Activated CD4-positive, alpha-beta T cell treated with anti-CD3 and anti-CD28 coated beads, Interleukin-2, amount 50 U/mL, for 24 hours (primary cell): ENCODE results near the gene TTC5.
A peak's percentile ranks its signal among the peaks of the same experiment; 100 is the strongest.
"Not testable (repeated sequence)": the region's sequence is repeated elsewhere in the genome, so short reads cannot be mapped to it uniquely, and the experiment has no call there.

Experiments
- DNase-seq, 2 donors: peaks; one replicate each; pipeline ENCODE4 v3.0.0-alpha.2; 2020; ENCODE audit warnings: low read depth in 1 of 2, low spot score in 1 of 2

Gene TTC5, protein sequence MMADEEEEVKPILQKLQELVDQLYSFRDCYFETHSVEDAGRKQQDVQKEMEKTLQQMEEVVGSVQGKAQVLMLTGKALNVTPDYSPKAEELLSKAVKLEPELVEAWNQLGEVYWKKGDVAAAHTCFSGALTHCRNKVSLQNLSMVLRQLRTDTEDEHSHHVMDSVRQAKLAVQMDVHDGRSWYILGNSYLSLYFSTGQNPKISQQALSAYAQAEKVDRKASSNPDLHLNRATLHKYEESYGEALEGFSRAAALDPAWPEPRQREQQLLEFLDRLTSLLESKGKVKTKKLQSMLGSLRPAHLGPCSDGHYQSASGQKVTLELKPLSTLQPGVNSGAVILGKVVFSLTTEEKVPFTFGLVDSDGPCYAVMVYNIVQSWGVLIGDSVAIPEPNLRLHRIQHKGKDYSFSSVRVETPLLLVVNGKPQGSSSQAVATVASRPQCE

DNA sequence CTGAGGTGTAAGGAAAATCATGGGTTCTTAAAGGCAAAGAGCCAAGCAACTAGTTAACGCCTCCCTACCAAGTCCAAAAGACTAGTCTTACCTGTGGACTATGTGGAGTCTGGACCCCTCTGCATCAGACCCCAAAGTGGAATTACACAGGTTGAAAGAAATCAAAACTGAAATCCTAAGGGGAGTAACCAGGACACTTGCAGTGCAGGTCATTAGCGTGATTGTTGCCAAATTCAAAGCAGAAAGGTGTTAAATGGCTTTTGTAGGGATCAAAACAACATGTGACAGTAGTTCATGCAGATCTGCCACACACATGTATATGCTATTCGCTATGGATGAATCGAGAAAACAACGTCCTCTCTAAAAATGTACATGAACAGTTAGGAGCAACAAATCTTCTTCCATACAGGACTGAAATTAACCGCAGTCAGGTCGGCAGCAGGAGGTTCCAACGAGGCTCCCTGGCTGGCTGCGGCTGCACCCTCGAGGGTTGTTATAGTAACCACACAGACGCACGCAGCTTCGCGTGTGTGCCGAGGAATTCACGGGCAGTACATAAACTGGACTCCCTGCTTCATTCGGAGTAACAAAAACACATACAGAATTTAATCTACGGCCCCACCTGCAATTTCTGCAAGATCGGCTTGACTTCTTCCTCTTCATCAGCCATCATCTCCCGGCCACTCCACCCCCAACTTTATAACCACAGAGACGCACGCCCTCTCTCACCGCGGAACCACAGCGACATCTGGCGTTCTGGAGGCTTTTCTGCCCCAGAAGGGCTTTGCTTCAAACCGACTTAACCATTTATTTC lies at the start of gene TTC5:
TTC5 (minus strand) TSS at position 687 of the 814 bp plus-strand sequence; CDS start at position 673, 14 bp downstream.
- peak; percentile 87 for DNase-seq

DNA sequence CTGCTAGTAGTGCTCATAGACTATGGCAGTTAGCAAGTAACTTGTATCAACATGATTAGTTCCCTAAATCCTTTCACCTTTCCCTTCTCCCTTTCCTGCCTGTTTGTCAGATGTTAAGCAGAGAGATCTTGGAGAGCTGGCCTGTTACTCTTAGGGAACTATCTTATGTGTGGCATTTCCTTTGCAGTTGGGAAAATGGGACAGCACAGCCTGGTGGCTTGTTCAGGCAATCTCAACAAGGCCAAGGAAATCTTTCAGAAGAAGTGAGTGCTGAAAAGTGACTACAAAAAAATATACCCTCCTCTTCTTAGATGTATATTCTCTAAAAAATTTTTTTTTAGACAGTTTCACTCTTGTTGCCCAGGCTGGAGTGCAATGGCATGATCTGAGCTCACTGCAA lies 45.1 kb upstream of the TTC5 start:
- no peak for DNase-seq

DNA sequence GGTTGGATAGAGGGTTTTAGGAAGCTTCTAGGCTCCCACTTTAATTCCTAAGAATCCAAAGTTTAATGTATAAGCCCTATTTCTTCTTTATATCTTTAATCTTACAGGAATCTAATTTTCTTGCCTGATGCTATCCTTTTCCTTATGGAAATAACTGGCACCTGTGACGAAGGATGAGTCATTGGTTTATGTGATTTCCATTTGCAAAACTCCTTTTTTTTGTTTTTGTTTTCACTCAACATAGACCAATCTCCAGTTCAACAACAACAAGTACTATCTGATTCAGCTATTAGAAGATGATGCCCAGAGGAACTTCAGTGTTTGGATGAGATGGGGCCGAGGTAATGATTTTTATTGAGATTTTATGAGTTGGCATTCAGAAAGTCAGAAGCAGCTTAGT lies 44.5 kb upstream of the TTC5 start:
- DNase-seq: no peak

DNA sequence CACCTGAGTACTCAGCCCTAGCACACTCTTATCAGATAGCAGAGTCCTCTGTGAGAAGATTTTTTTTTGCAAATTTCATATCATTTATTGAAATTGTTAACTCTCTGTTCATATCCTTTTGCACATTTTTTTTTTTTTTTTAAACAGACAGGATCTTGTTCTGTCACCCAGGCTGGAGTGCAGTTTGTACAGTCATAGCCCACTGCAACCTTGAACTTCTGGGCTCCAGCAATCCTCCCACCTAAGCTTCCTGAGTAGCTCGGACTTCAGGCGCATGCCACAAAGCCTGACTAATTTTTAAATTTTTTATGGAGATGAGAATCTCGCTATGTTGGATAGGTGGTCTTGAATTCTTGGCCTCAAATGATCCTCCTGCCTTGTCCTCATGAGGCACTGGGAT lies 42.0 kb upstream of the TTC5 start:
- no peak for DNase-seq

DNA sequence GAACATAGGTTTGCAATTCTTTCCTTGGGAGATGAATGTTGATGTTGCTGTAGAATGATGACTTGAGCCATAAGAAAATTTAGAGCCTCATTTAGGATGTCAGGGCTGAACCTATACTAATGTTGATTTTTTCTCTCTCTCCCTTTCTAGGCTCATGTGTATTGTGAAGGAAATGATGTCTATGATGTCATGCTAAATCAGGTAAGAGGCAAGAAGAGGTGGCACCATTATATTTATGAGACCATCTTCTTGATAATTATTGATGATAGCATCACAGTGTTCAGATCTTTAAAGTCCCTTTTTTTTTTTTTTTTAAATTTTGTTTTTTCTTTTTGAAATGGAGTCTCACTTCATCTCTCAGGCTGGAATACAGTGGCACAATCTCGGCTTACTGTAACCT lies 41.0 kb upstream of the TTC5 start:
- no peak for DNase-seq

DNA sequence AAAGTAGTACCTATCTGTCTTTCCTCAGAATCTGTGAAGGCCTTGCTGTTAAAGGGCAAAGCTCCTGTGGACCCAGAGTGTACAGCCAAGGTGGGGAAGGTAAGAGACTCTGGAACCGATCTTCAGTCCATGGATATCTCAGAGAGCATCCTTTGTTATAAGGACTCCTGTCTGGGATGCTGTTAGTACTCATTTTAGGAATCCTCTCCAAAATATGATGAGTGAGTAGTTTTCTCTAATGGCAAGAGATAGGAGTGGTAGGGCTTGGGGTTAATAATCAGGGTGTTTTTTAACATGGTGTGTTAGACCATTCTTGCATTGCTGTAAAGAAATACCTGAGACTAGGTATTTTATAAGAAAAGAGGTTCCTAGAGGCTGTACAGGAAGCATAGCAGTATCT lies 39.6 kb upstream of the TTC5 start:
- DNase-seq: no peak

DNA sequence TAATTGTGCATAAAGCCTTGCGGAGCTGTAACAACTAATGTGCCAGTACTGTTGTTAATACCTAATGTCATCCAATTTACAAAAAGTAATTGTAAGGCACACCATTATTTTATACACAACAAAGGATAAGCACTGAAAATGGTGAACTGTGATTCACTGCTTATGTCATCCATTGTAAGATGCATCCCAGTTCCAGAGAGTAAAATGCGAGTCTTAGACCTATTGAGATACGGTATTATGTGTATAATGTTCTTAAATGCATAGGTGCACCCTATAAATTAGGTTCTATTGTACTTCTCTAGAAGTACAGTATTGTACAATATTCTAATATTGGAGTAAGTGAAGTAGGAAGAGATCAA lies 38.1 kb upstream of the TTC5 start:
- no peak for DNase-seq

DNA sequence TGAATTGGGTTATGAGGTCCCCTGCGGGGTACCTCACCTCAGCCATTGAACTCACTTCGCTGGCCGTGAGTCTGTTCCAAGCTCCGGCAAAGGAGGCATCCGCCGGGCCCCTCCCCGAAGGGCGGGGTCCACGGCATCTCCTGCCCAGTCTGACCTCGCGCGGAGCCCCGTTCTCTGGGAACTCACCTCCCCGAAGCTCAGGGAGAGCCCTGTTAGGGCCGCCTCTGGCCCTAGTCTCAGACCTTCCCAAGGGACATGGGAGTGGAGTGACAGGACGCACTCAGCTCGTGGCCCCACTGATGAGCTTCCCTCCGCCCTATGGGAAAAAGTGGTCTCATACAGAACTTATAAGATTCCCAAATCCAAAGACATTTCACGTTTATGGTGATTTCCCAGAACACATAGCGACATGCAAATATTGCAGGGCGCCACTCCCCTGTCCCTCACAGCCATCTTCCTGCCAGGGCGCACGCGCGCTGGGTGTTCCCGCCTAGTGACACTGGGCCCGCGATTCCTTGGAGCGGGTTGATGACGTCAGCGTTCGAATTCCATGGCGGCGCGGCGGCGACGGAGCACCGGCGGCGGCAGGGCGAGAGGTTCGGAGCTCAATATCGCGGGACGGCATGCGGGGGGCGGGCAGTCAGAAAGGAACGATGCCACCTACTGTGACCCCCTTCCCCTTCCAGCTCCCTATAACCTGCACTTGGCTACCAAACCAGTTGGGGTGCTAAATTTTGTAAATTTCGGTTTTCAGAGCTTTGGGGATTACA lies 37.5 kb upstream of the TTC5 start, which contains the start of gene PARP2:
PARP2 (plus strand) TSS at position 544 of the 770 bp plus-strand sequence; CDS start at position 551, 7 bp downstream.
- peak; percentile 85 to 94 for DNase-seq

DNA sequence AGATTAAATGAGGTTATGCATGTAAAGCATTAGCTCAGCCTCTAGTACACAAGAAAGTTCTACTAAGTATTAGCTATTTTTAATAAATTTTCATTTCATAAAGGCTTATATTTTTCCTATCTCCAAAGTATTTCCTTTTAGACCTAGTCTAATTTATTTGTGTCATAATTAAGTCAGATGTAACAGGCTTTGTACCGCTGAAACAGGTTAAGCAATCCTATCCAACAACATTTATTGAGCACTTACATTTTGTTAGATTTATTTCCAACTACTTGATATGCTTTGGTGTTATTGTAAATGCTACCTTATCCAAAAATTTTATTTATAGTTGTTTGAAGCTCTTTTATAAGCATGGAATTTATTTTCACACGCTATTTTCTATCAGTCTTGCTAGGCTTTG lies 35.9 kb upstream of the TTC5 start:
- no peak for DNase-seq

DNA sequence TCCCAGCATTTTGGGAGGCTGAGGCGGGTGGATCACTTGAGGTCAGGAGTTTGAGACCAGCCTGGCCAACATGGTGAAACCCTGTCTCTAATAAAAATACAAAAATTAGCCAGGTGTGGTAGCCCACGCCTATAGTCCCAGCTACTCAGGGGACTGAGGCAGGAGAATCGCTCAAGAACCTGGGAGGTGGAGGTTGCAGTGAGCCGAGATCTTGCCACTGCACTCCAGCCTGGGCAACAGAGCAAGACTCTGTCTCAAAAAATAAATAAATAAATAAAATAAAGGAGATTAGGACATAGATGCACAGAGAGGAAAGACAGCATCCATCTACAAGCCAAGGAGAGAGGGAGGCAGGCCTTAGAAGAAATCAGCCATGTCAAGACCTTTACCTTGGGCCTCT lies 35.3 kb upstream of the TTC5 start:
- DNase-seq: not testable (repeated sequence)

DNA sequence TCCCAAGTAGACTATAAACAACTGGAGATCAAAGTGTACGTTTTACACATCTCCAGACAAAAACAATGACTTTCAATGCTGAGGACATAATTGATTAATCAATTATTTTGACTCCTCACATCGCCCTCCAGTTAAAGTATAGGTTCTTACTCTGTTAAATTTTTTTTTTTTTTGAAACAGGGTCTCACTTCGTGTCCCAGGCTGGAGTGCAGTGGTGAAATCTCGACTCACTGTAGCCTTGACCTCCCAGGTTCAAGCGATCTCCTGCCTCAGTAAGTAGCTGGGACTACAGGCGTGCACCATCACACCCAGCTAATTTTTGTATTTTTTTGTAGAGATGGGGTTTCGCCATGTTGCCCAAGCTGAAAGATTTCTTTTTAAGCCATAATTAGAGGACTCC lies 28.3 kb upstream of the TTC5 start:
- no peak for DNase-seq

DNA sequence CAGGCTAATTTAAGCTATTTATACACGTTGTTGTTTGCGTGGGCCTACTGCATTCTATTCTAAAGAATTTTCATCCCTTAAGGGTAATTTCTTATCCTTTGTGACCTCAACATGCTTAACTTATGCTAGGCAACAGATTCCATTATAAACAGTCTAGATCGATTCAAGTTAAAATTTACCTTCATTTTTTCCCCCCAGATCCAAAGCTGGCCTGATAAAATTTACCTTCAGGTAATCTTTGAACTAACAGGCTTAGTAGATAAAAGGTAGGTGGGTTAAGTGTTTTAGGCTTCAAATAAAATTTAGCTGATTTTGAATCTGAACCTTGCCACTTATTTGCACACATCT lies 27.7 kb upstream of the TTC5 start:
- no peak for DNase-seq

DNA sequence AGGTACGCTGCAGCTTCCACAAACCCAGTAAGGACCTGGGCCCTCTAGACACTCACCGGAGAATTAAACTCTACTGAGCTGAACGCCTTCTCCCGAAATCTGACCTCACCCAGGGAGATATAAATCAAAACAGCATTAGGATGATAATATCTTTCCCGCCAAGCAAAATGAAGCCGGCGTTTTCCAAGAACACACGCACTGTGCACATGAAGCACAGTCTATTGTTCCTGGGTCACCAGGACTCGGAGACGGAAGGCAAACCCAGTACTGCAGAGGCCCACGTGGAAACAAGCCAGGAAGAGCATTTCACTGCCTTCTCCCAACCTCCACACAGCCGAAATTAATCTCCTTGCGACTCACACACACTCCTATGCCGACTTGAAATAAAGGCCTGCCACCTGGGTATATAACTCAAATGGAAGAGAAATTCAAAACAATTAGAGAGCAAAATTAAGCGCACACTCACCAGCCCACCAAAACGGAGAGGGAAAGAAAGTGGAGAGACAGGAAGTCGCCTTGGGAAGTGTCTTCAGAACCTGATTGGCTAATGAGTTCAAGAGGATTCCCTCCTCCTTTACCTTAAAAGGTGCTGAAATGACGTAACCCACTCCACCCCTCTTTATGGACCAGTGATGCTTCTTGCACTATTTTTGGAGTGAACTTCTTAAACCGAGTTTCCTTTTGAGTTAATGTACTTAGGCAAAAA lies 27.2 kb upstream of the TTC5 start, which contains the start of gene CCNB1IP1:
CCNB1IP1 (minus strand) TSS at position 492 of the 706 bp plus-strand sequence. CDS start 16,756 bp downstream, outside the sequence.
- DNase-seq: peak; percentile 14 to 62

DNA sequence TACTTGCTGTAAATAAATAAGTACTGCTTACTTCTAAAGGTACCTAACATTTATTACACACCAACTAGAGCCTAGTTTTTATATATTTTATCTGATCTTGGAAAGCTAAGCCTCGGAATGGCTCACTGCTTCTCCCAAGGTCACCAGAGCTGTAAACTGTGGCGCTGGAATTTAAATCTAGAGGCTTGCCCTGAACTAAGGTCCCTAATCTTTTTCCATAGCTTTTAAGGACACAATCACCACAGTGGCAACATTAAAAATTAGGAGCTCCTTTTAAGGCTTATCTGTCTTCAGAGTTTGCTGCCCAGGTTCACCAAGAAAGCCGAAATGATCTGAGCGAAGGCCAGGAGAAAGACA lies 26.7 kb upstream of the TTC5 start:
- DNase-seq: no peak

DNA sequence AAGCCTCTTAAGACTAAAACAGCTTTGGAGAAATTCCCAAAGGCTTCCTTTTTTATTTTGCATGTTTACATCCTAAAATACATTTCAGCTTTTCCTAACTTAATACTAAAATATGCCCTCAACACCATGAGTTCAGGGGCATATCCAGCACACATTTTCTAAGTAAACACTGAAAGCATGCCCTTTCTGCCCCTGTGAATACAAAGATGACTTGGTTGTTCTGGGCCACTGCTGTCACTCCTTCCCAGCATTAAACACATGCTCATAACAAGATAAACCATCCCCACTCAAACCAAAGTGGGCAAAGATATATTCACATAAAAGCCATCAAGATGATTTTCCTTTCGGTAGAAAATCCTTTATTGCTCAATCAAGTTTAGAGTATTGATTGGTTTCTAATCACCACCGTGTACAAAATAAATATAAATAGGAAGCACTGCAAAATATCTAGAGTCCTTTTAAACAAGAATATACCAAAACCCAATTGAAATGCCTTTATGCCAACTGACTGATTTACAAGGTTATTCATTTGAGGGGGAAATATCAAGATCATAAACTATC lies 25.4 kb upstream of the TTC5 start:
- DNase-seq: no peak

DNA sequence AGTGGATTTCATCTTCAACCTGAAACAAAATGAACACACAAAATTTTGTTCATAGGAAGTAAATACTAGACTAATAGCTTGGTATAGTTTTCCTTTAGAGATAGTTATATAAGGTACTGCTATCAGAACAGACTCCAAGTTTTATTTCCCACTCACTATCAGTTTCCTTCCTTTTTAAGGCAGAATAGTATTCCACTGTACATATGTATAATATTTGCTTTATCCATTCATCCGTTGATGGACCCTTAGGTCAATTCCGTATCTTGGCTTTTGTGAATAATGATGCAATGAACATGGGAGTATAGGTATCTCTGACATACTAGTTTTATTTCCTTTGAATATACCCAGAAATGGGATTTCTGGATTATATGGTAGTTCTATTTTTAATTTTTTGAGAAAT lies 23.6 kb upstream of the TTC5 start:
- no peak for DNase-seq

DNA sequence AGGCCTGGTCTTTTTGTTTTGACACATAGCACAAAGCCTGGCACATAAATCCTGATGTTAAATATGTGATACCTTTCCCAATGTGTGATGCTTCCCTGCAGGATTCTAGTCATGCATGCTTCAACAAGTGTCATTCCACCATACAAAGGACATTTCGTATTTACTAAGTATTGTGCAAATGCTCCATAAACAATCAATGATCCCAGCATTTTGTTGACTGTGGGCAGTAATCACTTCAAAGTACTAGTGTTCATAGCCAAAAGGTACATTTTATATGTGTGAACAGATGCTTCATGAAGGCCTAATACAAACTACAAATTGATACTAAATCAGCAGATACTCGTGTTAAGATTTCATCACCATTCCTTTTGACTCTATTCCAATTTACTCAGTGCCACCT lies 23.0 kb upstream of the TTC5 start:
- DNase-seq: no peak

DNA sequence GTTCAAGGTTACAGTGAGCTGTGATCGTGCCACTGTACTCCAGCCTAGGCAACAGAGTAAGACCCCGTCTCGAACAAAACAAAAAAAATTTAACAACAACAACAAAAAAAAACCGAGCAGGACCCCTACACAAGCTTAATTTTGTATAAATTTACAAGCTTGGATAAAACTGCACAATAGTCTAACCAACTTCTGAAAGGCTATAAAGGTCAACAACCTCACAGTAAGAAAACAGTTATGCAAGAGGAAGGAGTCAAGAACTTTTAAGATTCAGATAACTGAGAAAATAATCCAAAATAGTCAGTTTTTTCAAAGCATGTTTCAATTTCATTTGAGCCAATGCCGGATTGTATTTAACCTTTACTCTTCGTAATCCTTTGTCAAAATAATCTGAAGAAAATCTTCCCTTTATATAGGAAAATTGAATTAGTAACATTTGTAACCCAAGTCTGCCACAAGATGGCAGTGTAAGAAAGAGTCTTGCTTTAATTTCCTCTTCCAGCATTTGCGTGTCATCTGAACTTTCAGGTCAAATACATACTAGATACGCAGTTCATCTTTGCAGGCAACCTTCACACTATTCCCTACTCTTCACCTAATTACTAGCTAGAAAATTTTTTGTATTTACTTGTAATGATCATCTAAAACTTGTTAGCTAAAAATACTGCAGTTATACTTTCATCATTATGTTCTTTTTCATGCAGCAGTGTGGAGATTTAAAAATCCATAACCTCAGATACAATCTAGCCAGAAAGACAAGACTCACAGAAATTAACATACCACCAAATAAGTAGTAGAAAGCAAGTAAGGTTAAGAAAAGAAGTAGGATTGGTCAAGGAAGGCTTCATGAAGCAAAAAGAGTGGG lies 21.5 kb upstream of the TTC5 start:
- peak in 1 of 2 donors; percentile 43 for DNase-seq

DNA sequence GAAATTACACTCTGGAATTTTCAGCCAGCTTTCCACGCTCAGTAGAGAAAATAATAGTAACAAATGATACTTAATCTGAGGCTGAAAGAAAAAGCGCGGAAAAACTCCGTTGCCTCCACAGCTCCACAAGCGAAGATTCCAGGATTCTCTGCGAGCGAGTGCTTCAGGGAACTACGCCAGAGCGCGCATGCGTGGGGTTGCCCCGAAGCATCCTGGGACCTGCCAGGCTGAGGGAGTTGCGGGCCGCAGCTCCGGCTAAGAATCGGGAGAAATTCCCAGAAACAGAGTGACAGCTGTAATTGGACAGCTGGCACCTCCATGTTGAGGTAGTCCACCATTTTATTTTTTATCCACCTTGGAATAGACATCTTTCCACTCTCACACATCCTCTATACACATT lies 12.0 kb upstream of the TTC5 start:
- DNase-seq: no peak

DNA sequence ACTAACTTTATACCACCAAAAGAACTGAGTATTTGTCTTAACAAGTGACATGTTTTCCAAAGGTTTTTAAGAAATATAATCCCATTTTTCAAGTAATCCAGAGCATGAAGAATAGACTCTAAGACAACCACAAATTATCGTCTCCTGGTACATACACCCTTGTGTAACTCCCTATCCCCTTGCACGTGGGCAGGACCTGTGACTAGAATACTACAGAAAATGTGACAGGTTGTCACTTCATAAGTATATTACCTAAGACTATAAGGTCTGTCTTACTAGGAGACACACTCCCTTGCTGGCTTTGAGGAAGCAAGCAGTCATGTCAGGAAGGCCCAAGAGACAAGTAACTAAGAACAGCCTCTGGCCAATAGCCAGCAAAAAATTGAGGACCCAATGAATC lies 8.3 kb upstream of the TTC5 start:
- DNase-seq: no peak
